GM21526 (cell line): ENCODE measurements around the gene KCNS3.
"Not testable (repeated sequence)": the region's sequence is repeated elsewhere in the genome, so short reads cannot be mapped to it uniquely, and the experiment has no call there.

Experiments
- ATAC-seq: cut with Tn5 transposase; IDR thresholded peaks from one replicate; pipeline ENCODE4 v1.9.1; 2021; ENCODE audit warnings: moderate library complexity; ENCODE audit not compliant: unreplicated experiment, low FRiP score

KCNS3 gene

DNA sequence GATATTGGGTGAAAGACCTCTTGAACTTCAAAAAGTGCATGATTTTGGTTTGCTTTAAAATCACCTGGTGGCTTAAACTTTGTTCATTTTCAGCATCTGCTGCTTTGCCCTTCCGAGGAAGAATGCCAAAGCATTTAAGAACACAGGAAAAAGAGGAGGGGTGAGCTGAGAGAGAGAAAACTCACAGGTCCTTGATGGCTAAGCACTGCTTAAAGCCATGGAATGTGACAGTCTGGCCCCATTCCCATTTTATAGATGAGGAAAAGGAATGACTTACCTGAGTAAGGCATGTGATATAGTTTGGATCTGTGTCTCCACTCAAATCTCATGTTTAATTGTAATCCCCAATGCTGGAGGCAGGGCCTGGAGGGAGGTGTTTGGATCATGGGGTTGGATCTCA is 58.1 kb downstream of the KCNS3 start:
- no peak for ATAC-seq

DNA sequence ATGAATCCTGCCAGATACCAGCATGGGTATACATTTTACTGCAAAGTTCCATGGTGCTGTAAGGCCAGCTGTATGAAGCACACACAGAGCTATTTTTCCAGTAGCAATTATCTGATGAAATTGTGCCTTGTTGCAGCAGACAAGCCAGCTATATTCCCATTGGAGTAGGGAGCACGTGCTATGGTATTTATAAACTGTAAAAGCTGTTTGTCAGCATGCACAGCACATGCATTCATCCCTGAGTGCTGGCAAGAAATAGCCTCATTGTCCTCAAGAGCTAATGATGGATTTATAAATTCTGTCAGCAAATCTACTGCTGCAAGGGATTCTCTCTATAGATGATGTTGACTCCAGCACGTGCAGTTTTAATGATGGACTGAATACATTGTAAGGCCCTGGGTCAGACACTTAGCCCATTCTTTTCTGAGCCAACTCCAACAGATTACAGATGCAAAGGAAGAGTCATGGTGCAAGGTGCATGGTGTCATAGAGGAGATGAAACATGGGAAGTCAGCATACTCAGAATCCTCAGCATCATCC is 61.7 kb downstream of the KCNS3 start:
- ATAC-seq = no peak

DNA sequence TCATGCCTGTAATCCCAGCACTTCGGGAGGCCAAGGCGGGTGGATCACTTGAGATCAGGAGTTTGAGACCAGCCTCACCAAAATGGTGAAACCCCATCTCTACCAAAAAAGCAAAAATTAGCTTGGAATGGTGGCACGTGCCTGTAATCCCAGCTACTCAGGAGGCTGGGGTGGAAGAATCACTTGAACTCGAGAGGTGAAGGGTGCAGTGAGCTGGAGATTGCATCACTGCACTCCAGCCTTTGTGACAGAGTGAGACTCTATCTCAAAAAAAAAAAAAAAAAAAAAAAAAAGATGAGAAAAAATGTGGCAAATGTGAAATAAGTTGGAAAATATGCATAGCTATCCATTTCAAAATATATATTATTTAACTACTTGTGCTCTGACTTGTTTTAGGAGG is 65.0 kb downstream of the KCNS3 start:
- no peak for ATAC-seq

DNA sequence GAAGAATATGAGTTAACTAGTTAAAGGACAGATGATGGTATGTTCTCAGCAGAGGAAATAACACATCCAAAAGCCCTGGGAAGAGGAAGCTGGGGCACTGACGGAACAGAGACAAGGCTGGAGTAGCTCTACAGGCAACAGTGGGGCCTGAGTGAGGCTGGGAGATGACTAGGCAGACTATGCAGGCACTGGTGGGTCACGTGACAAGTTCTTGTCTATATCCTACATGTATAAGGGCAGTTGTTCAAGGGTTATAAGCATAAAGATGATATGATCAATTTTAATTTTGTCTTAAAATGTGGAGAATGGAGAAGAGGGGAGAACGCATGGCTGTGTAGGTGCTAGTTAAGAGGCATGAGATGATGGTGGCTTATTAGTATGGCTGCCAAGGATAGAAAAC is 68.6 kb downstream of the KCNS3 start:
- no peak for ATAC-seq

DNA sequence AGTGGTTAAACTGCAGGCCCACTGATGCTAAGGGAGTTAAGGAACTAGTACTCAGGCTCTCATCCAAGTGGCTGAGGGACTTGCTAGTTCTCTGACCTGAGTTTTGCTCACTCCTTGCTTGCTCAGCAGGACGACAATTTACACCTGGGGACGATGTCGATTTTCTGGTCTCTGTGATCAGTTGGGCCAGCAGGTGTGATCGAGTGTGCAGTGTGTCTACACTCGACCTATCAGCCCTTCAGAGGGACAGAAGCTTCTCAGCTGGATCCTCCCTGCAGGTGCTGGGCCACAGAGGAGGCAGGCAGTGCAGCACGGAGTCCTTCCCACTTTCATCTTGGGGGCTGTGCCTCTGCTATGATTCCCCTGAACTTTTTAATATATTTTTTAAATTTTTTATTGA is 71.5 kb downstream of the KCNS3 start:
- ATAC-seq = no peak

DNA sequence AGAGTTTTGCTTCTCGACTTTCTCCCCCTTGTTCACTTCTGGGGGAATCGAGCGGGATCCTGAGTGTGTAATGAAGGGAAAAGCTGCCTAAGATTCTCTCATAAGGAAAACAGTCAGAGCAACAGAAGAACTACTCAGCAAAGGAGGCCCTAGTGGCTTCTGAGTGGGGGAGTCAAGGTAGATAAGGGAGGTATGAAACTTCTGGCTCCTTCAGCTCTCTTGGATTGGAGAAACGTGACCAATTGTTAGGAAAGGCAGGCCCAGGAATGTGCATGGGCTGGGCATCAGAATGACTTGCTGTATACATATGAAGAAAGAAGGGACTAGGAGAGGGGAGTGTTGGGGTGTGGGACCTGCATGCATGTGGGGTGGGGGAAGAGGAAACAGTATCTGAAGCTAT is 73.1 kb downstream of the KCNS3 start:
- ATAC-seq = no peak

DNA sequence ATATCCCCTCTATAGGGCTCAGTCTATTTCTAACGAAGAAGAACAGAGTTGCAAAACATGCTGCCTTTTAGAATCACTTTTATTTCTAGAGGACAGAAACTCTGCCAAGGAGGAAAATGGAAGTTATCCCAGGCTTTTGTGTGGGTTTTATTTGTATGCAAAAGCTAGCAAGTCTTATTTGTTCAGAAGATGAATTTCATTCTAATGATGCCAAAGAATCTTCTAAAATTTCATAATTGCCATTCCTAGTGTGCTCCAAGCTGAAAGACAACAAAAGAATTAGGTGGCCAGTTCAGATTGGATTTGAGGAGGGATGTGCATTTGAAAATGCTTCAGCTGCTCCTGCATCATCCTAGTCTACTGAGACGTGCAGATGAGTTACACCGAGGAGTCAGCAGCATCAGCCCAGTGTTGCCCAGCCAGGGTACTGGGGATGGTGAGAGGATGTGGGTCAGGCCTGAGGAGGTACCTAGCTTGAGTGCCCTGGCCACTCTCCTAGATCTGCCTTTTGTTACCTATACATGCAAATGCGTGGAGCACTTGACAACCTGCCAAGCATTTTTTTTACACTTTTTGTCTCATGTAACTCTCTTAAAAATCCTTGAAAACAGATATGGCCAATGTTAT is 80.1 kb downstream of the KCNS3 start:
- no peak for ATAC-seq

DNA sequence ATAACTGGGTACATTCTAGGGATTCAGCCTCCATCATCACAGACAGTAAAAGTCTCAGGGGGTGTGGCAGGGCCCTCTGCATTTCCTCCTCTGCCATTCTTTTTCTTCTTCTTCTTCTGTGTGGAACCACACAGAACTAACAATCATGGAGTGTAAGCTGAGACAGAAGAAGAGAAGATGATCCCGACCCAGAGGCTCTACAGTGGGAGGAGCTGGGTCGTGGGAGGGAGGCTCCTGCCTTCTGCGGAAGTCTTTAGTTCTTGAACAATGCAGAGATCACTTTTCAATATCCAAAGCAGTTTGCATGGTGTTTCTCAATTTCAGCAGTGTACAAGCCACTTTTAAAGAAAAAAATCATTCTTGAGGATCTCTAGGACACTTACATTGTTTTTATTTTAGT is 80.9 kb downstream of the KCNS3 start:
- ATAC-seq = no peak

DNA sequence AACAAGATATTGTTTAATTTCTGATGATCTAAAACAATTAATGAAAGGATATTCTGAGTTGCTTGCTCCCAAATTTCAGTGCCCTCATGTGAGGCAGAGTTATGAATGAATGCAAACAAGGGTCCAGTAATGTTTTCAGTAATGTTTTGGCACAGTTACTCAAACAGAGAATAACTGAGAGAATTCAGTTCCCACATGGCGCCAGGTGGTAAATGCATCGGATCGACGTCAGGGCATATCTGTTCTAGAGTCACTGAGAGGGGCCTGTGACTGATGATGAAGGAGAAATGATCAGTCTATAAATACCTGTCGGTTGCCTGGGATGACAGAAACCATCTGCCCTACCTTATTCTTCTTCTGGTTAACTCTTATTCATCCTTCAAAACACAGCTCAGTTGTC is 81.4 kb downstream of the KCNS3 start:
- peak; percentile 62 for ATAC-seq

DNA sequence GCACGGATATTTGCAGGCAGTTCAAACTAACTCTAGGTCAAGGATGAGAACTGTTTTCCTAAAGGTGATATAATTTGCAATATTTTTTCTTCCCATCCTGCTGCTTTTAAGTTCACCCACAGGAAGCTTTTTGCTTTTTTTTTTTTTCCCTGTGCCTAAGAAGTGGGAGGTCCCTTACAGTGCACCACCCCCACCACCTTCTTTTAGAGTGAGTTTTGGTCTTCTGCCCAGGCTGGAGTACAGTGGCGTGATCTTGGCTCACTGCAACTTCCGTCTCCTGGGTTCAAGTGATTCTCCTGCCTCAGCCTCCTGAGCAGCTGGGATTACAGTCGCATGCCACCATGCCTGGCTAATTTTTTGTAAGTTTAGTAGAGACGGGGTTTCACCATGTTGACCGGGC is 82.5 kb downstream of the KCNS3 start:
- ATAC-seq = no peak

DNA sequence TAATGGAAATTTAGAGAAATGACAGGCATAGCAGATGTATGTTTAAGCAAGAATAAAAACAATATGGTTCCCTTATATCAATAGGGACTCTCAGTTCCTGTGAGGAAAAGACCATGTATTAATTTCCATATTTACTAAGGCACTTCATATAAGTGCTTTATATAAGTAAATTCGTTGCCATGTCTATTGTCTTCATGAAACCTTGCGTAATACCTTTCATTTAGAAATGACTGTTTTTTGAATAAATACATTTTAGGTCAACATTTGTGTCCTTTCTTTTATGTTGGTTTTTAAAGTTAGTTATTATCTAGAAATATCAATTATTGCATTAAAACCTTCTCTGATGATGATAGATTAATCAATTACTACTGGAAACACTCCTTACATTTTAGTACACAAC is 83.3 kb downstream of the KCNS3 start:
- no peak for ATAC-seq

DNA sequence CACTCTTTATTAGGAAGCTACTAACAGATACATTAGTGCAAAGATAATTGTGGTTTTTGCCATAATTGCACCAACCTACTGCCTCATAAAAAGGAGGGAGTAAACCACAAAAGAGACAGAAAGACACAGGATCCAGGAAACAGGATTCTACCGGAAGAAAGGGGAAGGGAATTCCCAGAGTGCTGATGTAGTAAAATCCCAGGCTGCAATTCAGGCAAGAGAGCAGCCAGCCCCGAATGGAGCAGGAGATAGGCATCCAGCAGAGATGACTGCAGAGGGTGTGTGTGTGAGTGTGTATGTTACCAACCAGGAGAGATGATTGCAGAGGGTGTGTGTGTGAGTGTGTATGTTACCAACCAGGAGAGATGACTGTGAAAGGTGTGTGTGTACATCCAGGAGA is 84.4 kb downstream of the KCNS3 start:
- no peak for ATAC-seq

DNA sequence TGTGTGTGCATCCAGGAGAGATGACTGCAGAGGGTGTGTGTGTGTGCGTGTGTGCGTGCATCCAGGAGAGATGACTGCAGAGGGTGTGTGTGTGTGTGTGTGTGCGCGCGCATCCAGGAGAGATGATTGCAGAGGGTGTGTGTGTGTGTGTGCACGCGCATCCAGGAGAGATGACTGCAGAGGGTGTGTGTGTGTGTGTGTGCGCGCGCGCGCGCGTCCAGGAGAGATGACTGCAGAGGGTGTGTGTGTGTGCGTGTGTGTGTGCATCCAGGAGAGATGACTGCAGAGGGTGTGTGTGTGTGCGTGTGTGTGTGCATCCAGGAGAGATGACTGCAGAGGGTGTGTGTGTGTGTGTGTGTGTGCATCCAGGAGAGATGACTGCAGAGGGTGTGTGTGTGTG is 85.1 kb downstream of the KCNS3 start:
- ATAC-seq = not testable (repeated sequence)

DNA sequence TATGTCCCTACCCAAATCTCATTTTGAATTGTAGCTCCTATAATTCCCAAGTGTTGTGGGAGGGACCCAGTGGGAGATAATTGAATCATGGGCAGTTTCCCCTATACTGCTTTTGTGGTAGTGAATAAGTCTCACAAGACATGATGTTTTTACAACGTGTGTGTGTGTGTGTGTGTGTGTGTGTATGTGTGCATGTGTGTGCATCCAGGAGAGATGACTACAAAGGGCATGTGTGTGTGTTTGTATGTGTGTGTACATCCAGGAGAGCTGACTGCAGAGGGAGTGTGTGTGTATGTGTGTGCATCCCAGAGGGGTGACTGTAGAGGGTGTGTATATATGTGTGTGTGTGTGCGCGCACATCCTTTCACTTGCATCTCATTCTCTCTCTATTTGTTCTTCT is 86.7 kb downstream of the KCNS3 start:
- no peak for ATAC-seq

DNA sequence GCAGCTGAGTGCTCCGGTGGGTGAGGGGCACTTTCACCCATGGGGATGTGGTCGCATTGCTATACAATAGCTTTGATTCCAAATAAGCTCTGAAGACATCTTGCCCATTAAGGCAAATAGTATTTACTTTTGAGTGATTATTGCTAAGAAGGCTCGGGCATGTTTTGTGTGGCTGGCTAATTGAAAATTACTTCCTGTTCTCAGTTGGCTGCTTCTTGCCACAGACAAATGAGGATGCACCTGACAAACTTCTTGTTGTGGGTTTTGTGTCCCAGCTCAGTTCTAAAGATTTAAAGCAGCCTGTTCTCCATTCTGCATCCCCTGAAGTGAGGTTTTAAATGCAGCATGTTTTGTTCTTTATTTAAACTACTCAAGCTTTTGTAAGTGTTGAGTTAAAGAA is 88.3 kb downstream of the KCNS3 start:
- no peak for ATAC-seq

DNA sequence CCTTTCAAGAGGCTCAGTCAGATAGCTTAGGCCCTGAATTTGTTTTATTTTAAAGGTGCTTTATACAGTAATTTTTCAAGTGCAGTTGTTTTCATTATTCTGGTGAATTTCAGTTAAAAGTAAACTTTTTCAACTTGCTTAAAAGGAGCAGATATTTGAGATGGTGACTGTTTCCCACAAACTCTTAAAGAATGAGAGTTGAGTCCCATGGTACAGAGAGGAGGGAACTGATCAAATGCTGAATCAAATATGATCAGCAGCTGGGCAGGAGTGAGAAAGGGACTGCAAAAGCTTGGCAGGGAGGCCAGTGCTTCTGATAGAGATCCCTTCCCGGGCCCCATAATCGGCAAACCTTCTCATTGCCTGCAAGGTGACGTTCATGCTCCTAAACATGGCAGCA is 91.2 kb downstream of the KCNS3 start:
- ATAC-seq = no peak

DNA sequence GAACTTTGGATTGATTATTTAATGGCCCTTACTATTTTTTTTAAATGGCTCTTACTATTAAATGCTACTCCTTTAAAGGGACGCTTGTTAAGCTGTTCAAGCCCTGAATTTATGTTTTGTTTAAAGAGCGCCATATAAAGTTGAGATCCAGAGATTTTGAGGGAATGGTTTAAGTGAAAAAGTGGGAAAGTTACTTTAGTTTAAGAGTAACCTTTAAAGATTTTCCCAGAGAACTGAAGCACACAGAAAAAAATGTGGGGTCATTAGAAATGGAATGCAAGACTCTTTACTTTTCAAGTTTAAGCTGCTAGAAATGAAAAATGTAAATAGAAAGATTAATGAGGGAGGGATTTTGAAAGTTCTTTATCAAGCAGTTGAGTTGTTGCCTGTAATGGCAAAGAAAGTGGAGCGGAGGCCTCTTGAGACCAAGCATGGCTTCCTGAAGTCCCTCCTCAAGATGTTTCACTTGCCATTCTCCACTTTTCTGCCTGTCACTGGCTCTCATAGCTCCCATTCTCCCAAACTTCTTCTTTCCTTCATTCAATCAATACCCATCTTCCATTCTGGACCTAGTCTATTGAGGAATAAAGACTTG is 93.2 kb downstream of the KCNS3 start:
- ATAC-seq = no peak

DNA sequence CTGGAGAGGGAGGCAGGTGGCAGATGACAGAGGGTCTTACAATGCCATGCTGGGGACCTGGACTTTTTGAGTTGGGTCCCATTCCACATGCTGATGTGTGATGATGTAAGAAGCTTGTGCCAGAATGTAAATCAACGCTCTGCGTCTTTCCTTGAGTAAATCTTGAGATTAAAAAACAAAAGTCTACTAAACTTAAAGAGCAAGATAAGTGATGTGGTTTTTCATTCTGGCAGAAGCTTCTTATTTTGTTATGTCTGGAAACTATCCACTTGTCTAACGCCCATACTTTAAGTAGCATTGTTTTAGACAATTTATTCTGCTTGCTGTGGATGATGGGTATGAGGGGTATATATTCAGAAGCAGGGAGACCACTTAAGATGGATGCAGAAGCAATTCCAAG is 94.5 kb downstream of the KCNS3 start:
- ATAC-seq = no peak

DNA sequence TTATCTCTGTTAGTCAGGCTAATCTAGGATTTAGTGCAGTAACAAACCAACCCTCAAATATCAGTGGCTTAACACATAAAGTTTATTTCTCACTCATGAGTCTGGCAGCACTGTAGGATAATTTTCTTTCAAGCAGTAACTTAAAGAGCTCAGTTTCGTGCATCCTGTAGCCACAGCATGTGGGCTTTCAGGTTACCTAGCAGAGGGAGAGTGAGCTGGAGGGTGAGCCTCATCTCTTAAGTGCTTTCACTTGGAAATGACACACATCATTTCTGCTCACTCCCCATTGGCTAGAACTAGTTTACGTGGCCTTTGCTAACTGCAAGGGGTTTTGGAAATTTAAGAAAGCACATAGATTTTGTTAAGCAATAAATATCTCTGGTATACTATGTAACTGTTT is 96.9 kb downstream of the KCNS3 start:
- no peak for ATAC-seq

DNA sequence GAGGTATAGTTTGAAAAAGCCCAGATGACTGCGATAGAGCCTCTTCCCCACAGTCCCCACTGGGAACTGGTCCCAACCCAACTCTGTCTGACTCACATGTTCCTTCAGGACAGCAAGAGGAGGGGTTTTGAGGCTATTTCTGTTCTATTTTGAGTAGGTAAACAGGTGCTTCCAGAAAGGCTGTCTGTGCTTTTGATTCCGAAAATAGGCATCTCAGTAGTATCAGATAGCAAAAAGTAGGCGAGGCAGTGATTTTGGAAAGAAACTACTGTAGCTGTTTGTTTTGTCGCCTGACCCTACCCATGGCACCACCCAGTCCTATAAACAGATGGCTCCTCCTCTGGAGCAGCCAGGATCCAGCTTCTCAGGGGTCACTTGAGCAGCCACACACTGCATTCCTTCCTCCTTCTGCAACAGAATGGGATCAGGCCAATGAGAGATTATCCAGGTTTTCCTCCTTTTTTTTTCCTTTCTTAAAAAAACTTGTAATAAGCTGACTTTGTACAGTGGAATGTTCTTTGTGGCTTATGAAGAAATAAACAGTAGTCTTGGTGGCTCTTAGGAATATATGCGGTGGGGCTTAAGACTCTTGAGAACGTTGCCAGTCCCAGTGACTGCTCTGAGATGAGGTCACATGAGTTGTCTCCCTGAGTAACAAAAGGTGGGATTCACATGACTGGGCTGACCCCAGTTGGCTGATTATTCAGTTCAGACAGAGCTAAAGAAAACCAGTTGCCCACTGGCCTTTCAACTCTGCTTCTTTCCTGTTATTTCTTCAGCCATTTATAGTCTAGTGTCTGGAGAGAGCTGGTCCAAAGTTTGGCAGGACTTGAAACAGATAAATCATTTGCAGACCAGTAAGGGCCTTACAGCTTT is 98.6 kb downstream of the KCNS3 start:
- ATAC-seq = no peak

DNA sequence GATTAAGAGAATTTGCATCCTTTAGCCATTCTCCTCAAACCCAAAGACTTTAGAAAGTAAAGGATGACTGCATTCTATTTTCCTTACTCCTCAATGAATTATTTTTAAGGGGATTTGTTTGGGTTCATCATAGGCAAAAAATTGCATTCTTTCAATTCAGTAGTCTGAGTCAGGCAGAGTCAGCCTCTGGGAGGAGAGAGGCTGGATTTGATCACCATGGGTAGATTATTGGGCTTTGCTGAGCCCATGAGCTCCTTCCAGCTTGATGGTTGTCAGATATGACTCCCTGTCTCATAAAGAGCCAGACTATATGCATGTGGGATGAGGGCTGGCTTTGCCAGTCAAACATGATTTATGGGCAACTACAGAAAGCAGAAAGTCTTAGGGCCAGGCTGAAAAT is 101.2 kb downstream of the KCNS3 start:
- no peak for ATAC-seq

DNA sequence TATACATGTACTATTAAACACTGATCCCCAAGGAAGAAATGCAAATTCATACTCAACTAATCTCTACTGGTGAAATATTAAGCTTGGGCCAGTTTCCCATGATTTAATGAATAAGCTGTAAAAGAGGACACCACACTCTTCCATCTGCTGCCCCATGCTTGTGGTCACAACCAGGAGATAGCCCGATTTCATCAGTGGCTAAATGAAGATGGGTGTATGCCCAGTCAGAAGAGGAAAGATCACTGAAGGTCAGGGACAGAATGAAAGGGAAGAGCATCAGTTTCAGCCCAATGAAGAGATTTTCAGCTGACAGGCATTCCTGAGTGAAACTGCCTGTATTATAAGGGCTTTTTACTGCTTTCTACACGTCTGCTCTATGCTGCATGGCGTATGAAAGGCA is 103.5 kb downstream of the KCNS3 start:
- ATAC-seq = no peak
